Lower leg skin (tissue), 4 donors: Measurements from ENCODE around the gene EEF2K. TPM values are rescaled to one million over a fixed set of nuclear protein-coding genes. Genes with fewer than 3 reads are reported as not detected.

ENCODE experiments used
- DNase-seq, 2 donors: peaks; one replicate each; pipeline ENCODE4 v3.0.0-alpha.2; 2019; ENCODE audit warnings: low spot score in 2 of 2
- H3K4me3 ChIP-seq: fragments of 200-600 bp; sonication (generic); 2 replicates; pipeline ENCODE4 v1.5.1; 2017; ENCODE audit warnings: mild to moderate bottlenecking, low read depth; ENCODE audit not compliant: poor library complexity, severe bottlenecking
- POLR2A ChIP-seq, 2 donors: fragments of 450-650 bp; IDR thresholded peaks; one replicate each; pipeline ENCODE4 v1.6.1; 2016 to 2017; ENCODE audit warnings: antibody characterized with exemption in 2 of 2, mild to moderate bottlenecking in 1 of 2, moderate library complexity in 1 of 2
- WGBS, 2 donors: methylation state at CpG; one replicate each; pipeline ENCODE4 v1.1.5; 2018; 5-methylcytosine and 5-hydroxymethylcytosine counted together
- intact Hi-C: fragments of 100-400 bp; cut with DNase I; formaldehyde crosslinking; loops from one replicate; pipeline ENCODE4 v1.15.0; 2023; ENCODE audit warnings: low total_unique reads
- total RNA-seq, 4 donors: library from RNA; depleted of rRNA; stranded (reverse); fragments of >200 nt; gene quantifications; one replicate each; pipeline ENCODE4 v1.1.0, GENCODE V29; 2016
- TF ChIP-seq, protein P1 (sequence below), 3 donors: fragments of 450-650 bp; IDR thresholded peaks; one replicate each; pipeline ENCODE4 v1.5.1; 2016; ENCODE audit warnings: antibody characterized with exemption in 3 of 3, mild to moderate bottlenecking in 3 of 3, moderate library complexity in 2 of 3

EEF2K gene
- total RNA-seq, 4 donors from 2014 or later = 47.8 to 112 (median 73.2) TPM

DNA sequence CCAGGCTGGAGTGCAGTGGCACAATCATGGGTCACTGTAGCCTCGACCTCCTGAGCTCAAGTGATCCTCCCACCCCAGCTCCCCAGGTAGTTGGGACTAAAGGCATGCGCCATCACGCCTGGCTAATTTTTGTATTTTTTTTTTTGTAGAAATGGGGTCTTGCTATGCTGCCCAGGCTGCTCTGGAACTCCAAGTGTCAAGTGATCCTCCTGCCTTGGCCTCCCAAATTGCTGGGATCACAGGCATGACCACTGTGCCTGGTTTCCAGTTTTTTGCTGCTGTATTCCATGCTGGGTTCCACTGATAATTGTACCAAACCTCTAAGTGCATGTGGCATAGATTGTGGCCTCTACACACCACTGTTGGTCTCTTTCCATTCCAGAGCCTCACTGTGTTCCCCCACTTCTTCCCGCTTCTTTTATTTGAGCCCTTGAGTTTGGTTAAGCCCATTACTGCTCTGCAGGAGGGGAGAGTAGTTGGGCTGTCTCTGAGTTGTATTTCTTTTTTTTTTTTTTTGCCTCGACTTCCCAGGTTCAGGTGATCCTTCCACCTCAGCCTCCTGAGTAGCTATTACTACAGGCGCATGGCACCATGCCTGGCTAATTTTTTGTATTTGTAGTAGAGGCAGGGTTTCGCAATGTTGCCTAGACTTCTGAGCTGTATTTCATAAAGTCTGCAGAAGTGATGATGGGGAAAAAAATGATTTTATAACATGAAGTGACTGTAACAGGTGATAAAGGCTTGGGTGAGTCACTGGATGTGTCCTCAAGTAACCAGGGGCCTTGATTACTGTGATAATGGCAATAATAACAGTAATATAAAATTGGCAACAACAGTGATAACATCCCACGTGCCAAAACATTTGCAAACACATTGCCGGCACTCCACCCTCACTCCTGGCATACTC lies 30.0 kb downstream of the EEF2K start:
- 56 to 60% methylated on average over 9 of the region's 9 CpGs for WGBS, 2 donors
- peak in 1 of 2 donors; percentile 82 for DNase-seq
- intact Hi-C loops = no loop called here

DNA sequence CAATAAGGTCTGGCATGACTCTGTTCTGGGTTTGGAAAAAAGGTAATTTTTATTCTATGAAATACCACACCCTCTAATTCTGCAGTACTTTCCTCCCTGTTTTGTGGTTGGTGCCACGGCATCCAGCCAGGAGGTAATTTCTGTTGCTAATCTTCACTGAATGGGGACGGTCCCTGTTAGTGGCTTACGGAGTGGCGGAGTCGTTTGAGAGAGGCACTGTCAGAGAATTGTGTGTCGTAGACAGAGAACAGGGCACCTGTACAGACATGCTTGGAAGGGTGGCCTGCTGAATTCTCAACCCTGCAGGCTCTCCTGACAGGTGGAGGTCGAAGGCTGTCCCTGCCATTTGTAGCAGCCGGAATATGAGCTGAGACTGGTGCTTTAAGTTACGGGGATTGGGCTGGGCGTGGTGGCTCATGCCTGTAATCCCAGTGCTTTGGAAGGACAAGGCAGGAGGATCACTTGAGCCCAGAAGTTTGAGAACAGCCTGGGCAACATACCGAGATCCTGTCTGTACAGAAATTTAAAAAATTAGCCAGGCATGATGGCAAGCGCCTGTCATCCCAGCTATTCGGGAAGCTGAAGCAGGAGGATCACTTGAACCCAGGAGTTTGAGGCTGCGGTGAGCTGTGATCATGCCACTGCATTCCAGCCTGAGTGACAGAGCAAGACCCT lies 33.2 kb downstream of the EEF2K start:
- no peak for DNase-seq
- 37 to 41% methylated on average over 14 of the region's 14 CpGs for WGBS, 2 donors
- no peak overlapping the region for H3K4me3 ChIP-seq
- no peak for TF ChIP-seq POLR2A (IDR thresholded peaks at IDR 0.05)
- TF ChIP-seq, protein P1, sequence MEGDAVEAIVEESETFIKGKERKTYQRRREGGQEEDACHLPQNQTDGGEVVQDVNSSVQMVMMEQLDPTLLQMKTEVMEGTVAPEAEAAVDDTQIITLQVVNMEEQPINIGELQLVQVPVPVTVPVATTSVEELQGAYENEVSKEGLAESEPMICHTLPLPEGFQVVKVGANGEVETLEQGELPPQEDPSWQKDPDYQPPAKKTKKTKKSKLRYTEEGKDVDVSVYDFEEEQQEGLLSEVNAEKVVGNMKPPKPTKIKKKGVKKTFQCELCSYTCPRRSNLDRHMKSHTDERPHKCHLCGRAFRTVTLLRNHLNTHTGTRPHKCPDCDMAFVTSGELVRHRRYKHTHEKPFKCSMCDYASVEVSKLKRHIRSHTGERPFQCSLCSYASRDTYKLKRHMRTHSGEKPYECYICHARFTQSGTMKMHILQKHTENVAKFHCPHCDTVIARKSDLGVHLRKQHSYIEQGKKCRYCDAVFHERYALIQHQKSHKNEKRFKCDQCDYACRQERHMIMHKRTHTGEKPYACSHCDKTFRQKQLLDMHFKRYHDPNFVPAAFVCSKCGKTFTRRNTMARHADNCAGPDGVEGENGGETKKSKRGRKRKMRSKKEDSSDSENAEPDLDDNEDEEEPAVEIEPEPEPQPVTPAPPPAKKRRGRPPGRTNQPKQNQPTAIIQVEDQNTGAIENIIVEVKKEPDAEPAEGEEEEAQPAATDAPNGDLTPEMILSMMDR (IDR thresholded peaks at IDR 0.05) = no peak
- intact Hi-C loops = no loop called here

More for the DNA sequence above, 30.0 kb downstream of the EEF2K start:
- no peak overlapping the region for H3K4me3 ChIP-seq
- no peak for TF ChIP-seq POLR2A (IDR thresholded peaks at IDR 0.05)
- TF ChIP-seq, protein P1 (IDR thresholded peaks at IDR 0.05) = no peak

DNA sequence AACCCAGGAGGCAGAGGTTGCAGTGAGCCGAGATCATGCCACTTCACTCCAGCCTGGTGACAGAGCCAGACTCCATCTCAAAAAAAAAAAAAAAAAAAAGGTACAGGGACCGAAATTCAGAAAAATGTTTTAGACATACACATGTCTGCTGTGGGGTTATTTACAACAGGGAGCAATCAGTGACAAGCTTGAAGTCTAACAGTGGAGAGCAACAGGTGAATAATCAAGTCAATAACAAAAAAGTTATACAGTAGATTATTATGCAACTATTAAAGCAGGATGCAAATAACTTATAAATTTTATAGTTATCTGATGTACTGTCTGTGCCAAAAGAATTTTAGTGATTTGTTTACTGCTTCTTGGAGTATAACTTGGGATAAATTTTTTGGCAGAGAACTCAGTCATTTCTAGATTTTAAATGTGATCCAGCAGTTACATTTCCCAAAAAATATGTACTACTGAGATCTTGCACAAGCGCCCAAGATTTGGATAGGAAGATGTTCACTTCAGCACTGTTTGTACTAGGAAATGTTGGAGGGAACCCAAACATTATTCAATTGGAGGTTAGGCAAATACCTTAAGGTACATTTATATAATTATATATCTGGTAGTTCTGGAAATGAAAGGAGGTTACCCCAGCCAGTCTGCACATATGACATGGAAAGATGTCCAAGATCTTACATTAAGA lies 34.1 kb downstream of the EEF2K start:
- DNase-seq = peak in 1 of 2 donors; percentile 64
- 21 to 31% methylated on average over 3 of the region's 3 CpGs for WGBS, 2 donors
- TF ChIP-seq, protein P1 (IDR thresholded peaks at IDR 0.05) = no peak
- TF ChIP-seq POLR2A (IDR thresholded peaks at IDR 0.05) = no peak
- intact Hi-C loops = no loop called here
- H3K4me3 ChIP-seq = no peak overlapping the region

DNA sequence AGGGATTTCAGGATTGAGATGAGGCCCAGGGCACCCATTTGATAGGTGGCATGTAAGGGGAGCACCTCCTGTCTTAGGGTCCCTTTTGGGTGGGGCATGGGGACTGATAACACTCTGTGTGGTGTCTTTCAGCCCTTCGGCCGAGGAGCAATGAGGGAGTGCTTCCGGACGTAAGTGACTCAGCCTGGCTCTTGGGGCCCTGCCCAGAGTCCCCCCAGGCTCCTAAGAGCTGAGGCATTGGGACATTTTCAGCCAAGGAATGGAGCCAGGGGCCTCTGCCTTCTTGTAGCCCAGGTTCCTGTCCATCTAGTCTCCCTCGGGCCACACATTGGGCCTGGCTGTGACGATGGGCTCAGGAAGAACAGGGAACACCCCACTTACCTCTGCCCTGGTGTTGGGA lies 44.4 kb downstream of the EEF2K start:
- TF ChIP-seq, protein P1 (IDR thresholded peaks at IDR 0.05) = no peak
- TF ChIP-seq POLR2A (IDR thresholded peaks at IDR 0.05) = no peak
- intact Hi-C loops = no loop called here
- no peak for DNase-seq
- H3K4me3 ChIP-seq = no peak overlapping the region
- 72 to 87% methylated on average over 6 of the region's 6 CpGs for WGBS, 2 donors

DNA sequence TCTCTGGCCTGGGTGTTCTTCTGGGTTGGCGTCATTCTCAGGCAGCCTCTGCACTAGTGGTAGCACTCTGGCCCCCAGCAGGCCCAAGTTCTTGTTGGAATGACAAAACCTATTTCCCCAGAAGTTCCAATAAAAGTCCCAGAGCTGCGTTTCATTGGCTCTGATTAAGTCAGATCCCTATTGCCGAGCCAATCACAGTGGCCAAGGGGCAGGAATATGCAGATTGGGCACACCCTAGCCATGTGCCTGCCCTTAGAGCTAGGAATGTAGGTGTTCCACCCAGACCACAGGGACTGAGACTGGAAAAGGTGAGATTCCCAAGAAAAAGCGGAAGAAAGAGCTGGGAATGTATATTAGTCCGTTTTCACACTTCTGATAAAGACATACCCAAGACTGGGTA lies 46.2 kb downstream of the EEF2K start:
- no peak overlapping the region for H3K4me3 ChIP-seq
- TF ChIP-seq, protein P1 (IDR thresholded peaks at IDR 0.05) = no peak
- TF ChIP-seq POLR2A (IDR thresholded peaks at IDR 0.05) = no peak
- intact Hi-C loops = no loop called here
- no peak for DNase-seq
- WGBS, 2 donors = 75 to 81% methylated on average over 5 of the region's 5 CpGs
